Calu3 (cell line): Measurements from ENCODE around the gene EPS8L1. TPM values are rescaled to one million over a fixed set of nuclear protein-coding genes. Genes with fewer than 3 reads are reported as not detected.

Source experiments
- BruUV-seq: library from RNA; stranded (reverse); fragments of 400-500 nt; replicated peaks from 2 replicates; lab custom pipeline; 2021; lab: Mats Ljungman, UMichigan
- CTCF ChIA-PET: fragments of 300-600 bp; sonication (Branson Sonifier 250); formaldehyde crosslinking; loops from one replicate; lab custom pipeline; 2022; ENCODE audit warnings: antibody characterized with exemption; lab: Charles Lee
- DNase-seq: peaks from one replicate; pipeline ENCODE4 v3.0.0; 2022
- H3K27ac Mint-ChIP-seq: one replicate; pipeline ENCODE4 v1.8.0; 2022; ENCODE audit warnings: mixed read lengths; ENCODE audit not compliant: unreplicated experiment
- H3K27me3 Mint-ChIP-seq: one replicate; pipeline ENCODE4 v1.8.0; 2022; ENCODE audit warnings: mixed read lengths; ENCODE audit not compliant: unreplicated experiment
- H3K36me3 Mint-ChIP-seq: one replicate; pipeline ENCODE4 v1.8.0; 2022; ENCODE audit warnings: mild to moderate bottlenecking, moderate library complexity, mixed read lengths; ENCODE audit not compliant: insufficient read depth, unreplicated experiment
- H3K4me1 Mint-ChIP-seq: one replicate; pipeline ENCODE4 v1.8.0; 2022; ENCODE audit warnings: mild to moderate bottlenecking, low read depth, mixed read lengths; ENCODE audit not compliant: unreplicated experiment
- H3K4me3 Mint-ChIP-seq: one replicate; pipeline ENCODE4 v1.8.0; 2022; ENCODE audit warnings: mild to moderate bottlenecking, low read depth, moderate library complexity, mixed read lengths; ENCODE audit not compliant: unreplicated experiment
- H3K9me3 Mint-ChIP-seq: one replicate; pipeline ENCODE4 v1.8.0; 2022; ENCODE audit warnings: low read depth, mixed read lengths; ENCODE audit not compliant: unreplicated experiment
- intact Hi-C: fragments of 100-400 bp; cut with micrococcal nuclease; formaldehyde crosslinking; loops from one replicate; pipeline ENCODE4 v1.10.0; 2022; ENCODE audit not compliant: unreplicated experiment
- total RNA-seq: library from RNA; stranded (reverse); gene quantifications from 2 replicates; pipeline ENCODE4 v1.2.3, GENCODE V29; 2022
- TF ChIP-seq, protein P1 (sequence below): fragments of 200-600 bp; IDR thresholded peaks from one replicate; pipeline ENCODE4 v1.8.0; 2022; ENCODE audit warnings: antibody characterized with exemption; ENCODE audit not compliant: unreplicated experiment

Gene EPS8L1
- total RNA-seq, 1 experiment from 2014 or later = 97.3 TPM

DNA sequence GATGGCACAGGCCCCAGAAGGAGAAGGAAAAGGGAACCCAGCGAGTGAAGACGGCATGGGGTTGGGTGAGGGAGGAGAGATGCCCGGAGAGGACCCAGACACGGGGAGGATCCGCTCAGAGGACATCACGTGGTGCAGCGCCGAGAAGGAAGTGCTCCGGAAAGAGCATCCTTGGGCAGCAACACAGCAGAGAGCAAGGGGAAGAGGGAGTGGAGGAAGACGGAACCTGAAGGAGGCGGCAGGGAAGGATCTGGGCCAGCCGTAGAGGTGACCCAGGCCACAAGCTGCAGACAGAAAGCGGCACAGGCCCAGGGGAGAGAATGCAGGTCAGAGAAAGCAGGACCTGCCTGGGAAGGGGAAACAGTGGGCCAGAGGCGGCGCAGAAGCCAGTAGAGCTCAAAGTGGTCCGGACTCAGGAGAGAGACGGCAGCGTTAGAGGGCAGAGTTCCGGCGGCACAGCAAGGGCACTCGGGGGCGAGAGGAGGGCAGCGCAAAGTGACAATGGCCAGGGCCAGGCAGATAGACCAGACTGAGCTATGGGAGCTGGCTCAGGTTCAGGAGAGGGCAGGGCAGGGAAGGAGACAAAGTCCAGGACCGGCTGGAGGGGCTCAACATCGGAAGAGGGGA lies 40.7 kb downstream of the EPS8L1 start:
- TF ChIP-seq, protein P1, sequence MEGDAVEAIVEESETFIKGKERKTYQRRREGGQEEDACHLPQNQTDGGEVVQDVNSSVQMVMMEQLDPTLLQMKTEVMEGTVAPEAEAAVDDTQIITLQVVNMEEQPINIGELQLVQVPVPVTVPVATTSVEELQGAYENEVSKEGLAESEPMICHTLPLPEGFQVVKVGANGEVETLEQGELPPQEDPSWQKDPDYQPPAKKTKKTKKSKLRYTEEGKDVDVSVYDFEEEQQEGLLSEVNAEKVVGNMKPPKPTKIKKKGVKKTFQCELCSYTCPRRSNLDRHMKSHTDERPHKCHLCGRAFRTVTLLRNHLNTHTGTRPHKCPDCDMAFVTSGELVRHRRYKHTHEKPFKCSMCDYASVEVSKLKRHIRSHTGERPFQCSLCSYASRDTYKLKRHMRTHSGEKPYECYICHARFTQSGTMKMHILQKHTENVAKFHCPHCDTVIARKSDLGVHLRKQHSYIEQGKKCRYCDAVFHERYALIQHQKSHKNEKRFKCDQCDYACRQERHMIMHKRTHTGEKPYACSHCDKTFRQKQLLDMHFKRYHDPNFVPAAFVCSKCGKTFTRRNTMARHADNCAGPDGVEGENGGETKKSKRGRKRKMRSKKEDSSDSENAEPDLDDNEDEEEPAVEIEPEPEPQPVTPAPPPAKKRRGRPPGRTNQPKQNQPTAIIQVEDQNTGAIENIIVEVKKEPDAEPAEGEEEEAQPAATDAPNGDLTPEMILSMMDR = no peak
- TSS peak; percentile 50 for BruUV-seq
- Mint-ChIP-seq H3K4me1 (peaks cover 22% of the 10 kb centered on the region), H3K4me3 (peak overlapping the region; percentile 83), H3K36me3 (peaks cover 28% of the 10 kb centered on the region), H3K27me3 (no peaks in the 10 kb centered on the region), H3K27ac (peak overlapping the region; percentile 84), H3K9me3 (no peaks in the 10 kb centered on the region)
- DNase-seq = peak; percentile 28
- CTCF ChIA-PET = interaction anchor here (0.5 to 0.9 kb wide), 3 partner anchors 25 to 773 kb away, joined by 3 to 5 read pairs (median 4); no protein-coding TSS in a partner anchor
- intact Hi-C loops = loop anchor here (2.0 kb wide), 1 partner anchor 54 kb away; the partner anchor contains the start of gene RDH13

- intact Hi-C loops = loop anchor here (2.0 kb wide), 1 partner anchor 54 kb away; the partner anchor contains the start of gene RDH13
These were observed 41.4 kb downstream of the EPS8L1 start, which contains the start of gene PPP1R12C for GRCh38 chr19:55116859-55117662. Gene PPP1R12C (minus strand): TSS chr19:55117637. CDS start chr19:55117543, 94 bp downstream.

DNA sequence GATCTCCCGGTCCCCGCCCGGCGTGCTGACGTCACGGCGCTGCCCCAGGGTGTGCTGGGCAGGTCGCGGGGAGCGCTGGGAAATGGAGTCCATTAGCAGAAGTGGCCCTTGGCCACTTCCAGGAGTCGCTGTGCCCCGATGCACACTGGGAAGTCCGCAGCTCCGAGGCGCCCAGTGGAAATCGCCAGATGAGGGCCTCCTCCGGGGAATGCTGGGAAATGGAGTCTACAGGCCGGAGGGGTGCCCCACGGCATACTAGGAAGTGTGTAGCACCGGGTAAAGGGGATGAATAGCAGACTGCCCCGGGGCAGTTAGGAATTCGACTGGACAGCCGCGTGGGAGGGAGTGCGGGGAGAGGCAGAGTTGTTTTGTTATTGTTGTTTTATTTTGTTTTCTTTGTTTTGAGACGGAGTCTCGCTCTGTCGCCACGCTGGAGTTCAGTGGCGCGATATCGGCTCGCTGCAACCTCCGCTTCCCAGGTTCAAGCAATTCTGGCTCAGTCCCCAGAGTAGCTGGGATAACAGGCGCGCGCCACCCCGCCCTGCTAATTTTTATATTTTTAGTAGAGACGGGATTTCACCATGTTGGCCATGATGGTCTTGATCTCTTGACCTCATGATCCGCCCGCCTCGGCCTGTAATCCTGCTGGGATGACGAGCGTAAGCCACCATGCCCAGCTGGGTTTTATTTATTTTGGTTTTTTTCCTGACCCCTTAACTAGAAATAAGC lies 42.2 kb downstream of the EPS8L1 start:
- BruUV-seq = TSS peak; percentile 91
- TF ChIP-seq, protein P1 = no peak
- peaks cover 6% of the 10 kb centered on the region for H3K27me3 Mint-ChIP-seq
- H3K4me3 Mint-ChIP-seq = peak overlapping the region; percentile 83
- intact Hi-C loops = loop anchor here (2.0 kb wide), 1 partner anchor 55 kb away; the partner anchor contains the start of gene RDH13
- peaks cover 22% of the 10 kb centered on the region for H3K4me1 Mint-ChIP-seq
- CTCF ChIA-PET = interaction anchor here (0.6 to 1.4 kb wide), 5 partner anchors 8 to 372 kb away, joined by 3 to 9 read pairs (median 3); partner anchors contain the start of gene DNAAF3
- peak overlapping the region; percentile 81 for H3K27ac Mint-ChIP-seq
- peaks cover 28% of the 10 kb centered on the region for H3K36me3 Mint-ChIP-seq
- H3K9me3 Mint-ChIP-seq = no peaks in the 10 kb centered on the region
- peak; percentile 99 for DNase-seq

More at GRCh38 chr19:55116859-55117662, 41.4 kb downstream of the EPS8L1 start, which contains the start of gene PPP1R12C:
- no TSS peak for BruUV-seq
- no peaks in the 10 kb centered on the region for H3K27me3 Mint-ChIP-seq
- peak within 1 kb of the TSS; percentile 84 for H3K27ac Mint-ChIP-seq
- peak; percentile 16 for DNase-seq
- no peaks in the 10 kb centered on the region for H3K9me3 Mint-ChIP-seq
- TF ChIP-seq, protein P1 = no peak
- CTCF ChIA-PET = interaction anchor here (0.5 to 1.4 kb wide), 6 partner anchors 25 to 521 kb away, joined by 3 to 9 read pairs (median 4); partner anchors contain the start of gene DNAAF3
- peak within 1 kb of the TSS; percentile 83 for H3K4me3 Mint-ChIP-seq
- peaks cover 28% of the 10 kb centered on the region for H3K36me3 Mint-ChIP-seq
- peaks cover 22% of the 10 kb centered on the region for H3K4me1 Mint-ChIP-seq
